Panc1 (cell line): ENCODE data around the gene LHPP.

Experiments used
- POLR2AphosphoS5 ChIP-seq: IDR thresholded peaks from 2 replicates; pipeline ENCODE4 v1.6.1; 2012; ENCODE audit warnings: mild to moderate bottlenecking, low read depth, low read length, moderate library complexity
- SIN3A ChIP-seq: IDR thresholded peaks from 2 replicates; pipeline ENCODE4 v1.6.1; 2012; ENCODE audit warnings: low read depth, mild to moderate bottlenecking, low read length, moderate library complexity, borderline replicate concordance; ENCODE audit not compliant: insufficient read depth
- TCF7L2 ChIP-seq: IDR thresholded peaks from 2 replicates; pipeline ENCODE4 v1.6.1; 2011; ENCODE audit warnings: mild to moderate bottlenecking, low read depth, low read length, inconsistent platforms
- TF ChIP-seq, protein P1 (sequence below): fragments of 450-650 bp; IDR thresholded peaks from 2 replicates; pipeline ENCODE4 v1.5.1; 2017; ENCODE audit warnings: mild to moderate bottlenecking

DNA sequence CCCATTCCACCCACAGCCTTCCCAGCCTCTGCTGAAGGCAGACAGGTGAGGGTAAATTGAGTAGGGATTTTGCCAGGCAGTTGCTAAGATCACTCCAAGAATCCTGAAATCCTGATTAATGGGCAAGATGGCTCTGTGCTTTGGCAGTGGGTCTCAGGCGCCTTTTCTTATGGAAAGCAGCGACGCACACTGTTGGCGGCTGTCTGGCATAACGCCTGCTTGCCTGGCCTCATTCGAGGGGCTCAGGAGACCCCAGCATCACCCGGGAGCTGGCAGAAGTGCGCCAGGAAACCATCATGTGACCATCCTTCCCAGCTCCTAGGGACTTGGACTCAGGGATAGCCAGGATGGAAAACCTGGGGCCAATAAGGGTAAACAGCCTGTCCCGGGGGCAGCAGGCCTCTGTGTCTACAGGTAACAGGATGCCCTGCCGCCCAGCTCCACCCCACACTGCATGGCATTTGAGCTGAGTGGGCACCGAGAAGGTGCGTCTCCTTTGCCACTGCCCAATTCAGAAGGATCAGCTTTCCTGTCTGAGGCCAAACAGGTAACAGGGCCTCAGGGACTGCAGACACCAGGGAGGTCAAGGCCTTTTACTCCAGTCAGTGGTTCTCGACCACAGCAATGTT lies 184.0 kb downstream of the LHPP start:
- TF ChIP-seq, protein P1, sequence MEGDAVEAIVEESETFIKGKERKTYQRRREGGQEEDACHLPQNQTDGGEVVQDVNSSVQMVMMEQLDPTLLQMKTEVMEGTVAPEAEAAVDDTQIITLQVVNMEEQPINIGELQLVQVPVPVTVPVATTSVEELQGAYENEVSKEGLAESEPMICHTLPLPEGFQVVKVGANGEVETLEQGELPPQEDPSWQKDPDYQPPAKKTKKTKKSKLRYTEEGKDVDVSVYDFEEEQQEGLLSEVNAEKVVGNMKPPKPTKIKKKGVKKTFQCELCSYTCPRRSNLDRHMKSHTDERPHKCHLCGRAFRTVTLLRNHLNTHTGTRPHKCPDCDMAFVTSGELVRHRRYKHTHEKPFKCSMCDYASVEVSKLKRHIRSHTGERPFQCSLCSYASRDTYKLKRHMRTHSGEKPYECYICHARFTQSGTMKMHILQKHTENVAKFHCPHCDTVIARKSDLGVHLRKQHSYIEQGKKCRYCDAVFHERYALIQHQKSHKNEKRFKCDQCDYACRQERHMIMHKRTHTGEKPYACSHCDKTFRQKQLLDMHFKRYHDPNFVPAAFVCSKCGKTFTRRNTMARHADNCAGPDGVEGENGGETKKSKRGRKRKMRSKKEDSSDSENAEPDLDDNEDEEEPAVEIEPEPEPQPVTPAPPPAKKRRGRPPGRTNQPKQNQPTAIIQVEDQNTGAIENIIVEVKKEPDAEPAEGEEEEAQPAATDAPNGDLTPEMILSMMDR: no peak
- no peak for TF ChIP-seq SIN3A
- no peak for TF ChIP-seq POLR2AphosphoS5
- TF ChIP-seq TCF7L2: no peak
